ENCODE results near the gene ABHD14A.

The ABHD14A gene

DNA sequence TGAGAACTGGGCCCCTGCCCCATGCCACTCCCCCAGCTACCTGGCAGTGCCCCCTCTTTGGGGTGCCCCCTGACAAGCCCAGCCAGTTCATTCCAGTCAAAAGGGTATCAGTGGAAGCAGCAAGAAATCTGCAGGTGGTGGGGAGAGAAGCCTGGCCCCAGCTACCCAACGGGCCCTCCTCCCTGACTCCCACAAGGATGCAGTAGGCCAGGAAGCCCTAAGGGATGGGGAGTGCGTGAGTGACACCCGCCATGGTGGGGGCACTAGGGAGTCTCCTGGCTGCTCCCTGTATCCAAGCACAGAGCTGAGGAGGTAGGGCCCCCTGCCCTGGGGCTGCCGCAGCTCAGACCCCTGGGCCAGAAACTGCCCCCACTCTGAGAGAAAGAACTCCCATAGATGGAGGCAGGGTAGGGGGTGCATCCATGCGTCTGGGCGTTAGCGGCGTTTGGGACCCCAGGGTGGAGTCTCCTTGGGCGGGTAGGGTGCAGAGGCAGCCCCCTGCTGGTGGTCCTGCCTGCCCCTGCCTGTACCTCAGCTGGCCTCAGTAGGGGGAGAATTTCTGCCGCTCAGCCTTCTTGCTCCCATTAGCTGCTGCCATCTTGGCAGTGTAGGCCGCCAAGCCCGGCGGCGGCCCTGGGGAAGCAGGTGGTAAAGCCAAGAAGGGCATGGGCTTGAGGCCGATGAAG lies 17.2 kb upstream of the ABHD14A start:
- DNase-seq: no peak

- no peak for DNase-seq
Measured at GRCh38 chr3:51958603-51959521, 16.0 kb upstream of the ABHD14A start.

GRCh38 chr3:51959651-51960050 lies 15.2 kb upstream of the ABHD14A start:
- no peak for DNase-seq

DNA sequence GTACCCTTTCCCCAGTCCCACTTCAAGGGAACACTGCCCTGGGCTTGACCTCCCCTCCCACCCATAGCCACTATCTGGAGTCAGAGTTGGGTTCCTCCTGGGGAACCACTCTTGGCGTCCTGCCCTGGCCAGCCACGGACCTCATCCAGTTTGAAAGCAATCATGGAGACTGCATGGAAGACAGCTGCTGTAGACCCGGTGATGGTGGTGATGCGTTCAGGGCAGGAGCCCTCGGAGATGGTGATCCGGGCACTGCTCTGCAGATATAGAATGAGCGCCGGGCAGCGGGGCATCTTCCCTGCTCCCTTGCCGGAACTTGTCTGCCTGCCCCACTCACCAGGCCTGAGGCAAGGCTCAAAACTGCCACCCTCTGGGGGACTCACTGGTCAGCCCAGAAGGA lies 14.5 kb upstream of the ABHD14A start:
- no peak for DNase-seq

DNA sequence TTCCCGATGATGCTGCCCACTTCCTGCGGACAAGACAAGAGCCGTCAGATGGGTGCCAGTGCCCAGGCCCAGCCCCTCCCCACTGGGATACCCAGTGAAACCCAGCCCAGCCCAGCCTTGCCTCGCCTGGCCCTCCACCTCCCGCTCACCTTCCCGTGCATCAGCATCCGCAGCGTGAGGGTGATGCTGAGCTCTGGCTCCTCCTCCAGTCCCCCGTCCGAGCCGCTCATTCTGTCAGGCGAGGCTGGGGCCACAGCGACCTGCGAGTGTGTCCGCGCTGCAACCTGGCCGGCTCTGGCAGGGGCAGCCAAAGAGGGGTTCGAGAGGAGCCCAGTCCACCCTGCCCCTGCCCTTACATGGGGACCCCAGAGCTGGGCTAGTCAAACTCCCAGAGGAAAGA lies 13.9 kb upstream of the ABHD14A start:
- no peak for DNase-seq

GRCh38 chr3:51961602-51962569 lies 13.0 kb upstream of the ABHD14A start:
- DNase-seq: no peak

DNA sequence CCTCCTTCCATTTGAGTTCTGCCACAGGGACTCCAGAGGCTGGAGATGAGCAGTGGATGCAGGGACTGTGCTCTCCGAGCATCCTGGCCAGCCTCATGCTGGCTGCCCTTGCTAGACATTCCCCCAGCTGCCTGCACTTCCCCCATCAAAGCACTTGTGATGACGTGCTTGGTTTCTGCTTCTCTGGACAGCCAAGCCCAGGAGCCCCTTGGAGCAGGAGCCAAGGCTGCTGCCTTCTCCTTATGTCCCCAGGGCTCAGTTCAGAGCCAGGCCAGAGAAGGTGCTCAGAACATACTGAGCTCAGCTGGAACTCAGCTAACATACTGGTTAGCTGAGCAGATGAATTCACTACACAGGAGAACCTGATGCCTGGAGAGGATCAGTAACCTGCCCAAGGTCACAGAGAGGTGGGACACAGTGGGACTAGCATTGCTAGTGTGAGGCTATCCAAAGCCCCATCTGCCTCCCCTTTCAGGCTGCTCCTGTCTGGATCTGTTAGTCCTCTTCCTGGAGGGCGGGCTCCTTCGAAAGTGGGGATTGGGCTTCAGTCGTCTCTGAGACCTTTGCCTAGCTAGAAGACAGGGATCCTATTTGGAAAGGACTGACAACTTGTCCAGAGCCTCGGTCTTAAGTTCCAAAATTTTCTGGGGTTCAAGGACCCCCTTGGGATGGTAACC lies 11.9 kb upstream of the ABHD14A start:
- DNase-seq: no peak

DNA sequence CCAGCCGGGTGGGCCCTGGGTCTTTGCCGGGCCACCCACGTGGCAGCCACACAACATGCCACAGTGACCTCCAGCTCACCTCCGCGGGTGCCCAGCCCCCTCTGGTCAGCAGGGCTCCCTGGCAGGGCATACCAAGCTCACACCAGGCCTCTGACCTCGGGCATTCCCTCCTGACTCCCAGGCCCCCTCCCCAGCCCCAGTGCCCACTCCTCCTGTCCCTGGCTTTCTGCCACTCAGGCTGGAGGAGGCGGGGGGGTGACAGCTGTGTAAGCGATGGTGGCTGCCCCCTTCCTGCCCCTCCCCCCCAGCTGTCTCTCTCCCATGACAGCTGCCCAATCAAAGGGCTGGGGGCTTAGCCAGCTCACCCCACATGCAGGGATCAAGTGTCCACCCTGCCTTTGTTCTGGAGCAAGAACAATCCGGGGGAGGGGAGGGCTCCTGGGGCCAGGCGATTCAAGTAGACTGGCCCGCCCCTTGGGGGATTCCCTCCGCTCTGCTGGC lies 10.9 kb upstream of the ABHD14A start:
- no peak for DNase-seq

DNA sequence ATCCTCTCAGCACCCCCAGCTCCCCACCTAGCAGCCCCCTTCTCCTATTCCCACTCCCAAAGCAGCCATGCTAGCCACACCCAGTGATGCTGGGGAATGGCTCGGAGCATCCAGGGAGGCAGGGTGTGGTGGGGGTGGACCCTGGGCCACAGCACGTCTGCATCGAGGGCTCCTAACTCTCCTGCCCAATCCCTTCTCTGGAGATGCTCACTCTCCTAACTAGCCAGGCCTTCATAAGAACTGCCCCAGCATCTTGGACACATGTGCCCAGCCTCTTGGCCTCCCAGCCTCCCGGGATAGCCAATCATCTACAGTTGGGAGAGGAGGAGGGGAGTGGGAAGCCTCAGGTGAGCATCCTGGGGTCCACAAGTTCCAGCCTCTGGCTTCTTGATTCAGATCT lies 10.3 kb upstream of the ABHD14A start:
- no peak for DNase-seq

DNA sequence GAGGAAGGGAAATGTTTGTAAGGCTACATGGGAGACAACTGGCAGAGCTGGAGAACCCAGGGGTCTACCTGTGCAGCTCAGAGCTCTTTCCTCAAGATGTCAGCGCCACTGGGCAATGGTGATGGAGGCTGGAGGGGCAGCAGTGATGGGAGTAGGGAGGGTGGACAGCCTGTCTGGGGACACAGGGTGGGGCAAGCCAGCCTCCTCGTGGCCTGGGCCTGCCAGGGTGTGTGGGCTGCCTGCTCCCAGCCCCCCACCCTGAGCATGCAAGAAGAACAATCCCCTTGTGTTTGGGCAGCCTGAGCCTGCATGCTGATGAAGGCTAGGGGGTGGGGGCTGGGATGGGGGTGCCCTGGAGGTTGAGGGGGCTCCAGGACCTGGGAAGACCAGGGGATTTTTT lies 8.8 kb upstream of the ABHD14A start:
- DNase-seq: no peak

- no peak for DNase-seq
Measured at GRCh38 chr3:51966486-51966885, 8.4 kb upstream of the ABHD14A start.

GRCh38 chr3:51966922-51967383 lies 7.9 kb upstream of the ABHD14A start:
- no peak for DNase-seq

DNA sequence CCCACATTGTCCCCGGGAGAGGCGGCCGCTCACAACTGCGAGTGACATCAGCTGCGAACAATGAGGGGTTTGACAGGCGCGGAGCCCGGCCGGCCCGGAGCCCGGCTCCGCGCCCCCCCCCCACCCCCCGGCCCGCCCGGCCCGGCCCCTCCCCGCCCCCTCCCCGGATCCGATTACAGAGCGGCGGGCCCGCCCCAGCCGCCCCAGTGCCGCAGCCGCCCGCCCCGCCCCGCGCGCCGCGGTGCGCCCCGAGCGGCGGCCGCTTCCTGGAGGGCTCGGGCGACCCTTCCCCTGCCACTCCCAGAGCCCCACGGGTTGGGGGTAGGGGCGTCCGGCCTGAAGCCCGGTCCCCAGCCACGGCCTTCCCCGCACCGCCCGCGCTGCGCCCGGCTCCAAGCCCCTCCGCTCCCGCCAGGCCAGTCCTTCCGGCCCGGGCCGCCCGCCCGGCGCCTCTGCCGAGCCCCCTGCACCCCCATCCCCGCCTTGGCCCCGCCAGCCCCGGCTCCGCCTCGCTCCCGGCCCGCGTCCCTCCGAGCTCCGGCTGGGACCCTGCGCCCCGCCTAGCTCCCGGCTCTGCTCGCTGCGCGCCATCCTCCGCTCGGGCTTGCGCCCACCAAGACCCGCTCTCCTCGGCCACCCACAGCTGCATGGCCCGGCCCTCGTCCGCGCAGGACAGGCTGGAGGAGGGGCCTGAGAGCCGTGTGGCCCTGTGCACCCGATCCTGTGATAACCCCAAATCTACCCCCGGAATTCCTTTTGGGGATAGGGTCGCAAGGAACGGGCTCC lies 7.3 kb upstream of the ABHD14A start, which contains the start of gene PCBP4:
TSS of gene PCBP4 (minus strand) at position 71 of the 786 bp plus-strand sequence. CDS start 6,214 bp downstream, outside the sequence.
- DNase-seq: no peak

GRCh38 chr3:51968170-51968775 lies 6.6 kb upstream of the ABHD14A start:
- DNase-seq: no peak

DNA sequence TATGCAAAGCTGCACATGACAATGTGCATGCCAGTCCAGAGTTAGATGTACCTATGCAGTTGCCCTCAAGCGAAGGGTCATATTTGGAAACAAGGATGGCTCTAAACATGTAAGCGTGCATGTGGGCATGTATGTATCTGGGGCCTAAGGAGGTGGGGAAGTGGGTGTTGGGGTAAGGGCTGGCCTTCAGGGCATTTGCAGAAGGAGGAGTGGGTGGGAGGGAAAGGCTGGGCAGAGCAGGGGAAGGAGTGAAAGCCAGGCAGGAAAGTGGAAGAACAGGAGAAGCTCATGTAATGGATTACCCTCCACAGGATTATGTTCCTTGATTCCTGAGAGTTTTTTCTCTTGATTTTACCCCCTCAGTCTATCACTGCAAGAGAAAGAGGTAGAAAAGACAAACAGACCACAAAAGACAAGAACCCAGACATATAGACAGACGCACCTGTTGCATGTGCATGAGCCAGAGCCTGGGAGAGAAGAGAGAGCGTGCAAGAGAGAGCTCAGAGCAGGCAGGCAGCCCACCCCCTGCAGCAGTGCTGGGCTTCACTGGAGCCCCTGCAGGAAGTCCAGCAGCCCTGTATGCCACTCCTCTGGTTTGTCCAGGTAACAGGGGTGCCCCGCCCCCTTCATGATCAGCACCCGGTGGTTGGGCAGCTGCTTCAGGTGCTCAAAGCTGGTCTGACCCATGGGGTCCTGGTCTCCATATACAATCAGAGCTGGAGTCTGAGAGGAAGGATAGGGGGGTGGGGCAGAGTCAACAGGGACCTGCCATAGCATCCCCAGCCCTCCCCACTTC lies 5.8 kb upstream of the ABHD14A start:
- no peak for DNase-seq

DNA sequence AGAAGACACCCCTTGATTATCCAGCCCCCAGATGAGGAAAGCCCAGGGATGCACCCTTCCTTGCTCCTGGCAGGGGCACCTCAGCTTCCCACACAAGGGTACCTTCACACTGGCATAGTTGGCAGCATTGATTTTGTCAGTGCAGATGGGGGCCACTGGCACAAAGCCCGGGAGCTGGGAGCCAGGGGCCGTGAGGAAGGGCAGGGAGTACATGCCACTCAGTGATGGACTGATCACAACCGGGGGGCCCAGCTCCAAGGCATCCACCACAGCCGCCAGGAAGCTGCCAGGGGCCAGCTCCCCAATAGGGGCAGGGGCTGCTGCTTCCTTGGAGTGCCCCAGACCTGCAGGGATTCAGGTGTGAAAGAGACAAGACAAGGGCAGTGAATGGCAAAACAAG lies 5.0 kb upstream of the ABHD14A start:
- DNase-seq: no peak

DNA sequence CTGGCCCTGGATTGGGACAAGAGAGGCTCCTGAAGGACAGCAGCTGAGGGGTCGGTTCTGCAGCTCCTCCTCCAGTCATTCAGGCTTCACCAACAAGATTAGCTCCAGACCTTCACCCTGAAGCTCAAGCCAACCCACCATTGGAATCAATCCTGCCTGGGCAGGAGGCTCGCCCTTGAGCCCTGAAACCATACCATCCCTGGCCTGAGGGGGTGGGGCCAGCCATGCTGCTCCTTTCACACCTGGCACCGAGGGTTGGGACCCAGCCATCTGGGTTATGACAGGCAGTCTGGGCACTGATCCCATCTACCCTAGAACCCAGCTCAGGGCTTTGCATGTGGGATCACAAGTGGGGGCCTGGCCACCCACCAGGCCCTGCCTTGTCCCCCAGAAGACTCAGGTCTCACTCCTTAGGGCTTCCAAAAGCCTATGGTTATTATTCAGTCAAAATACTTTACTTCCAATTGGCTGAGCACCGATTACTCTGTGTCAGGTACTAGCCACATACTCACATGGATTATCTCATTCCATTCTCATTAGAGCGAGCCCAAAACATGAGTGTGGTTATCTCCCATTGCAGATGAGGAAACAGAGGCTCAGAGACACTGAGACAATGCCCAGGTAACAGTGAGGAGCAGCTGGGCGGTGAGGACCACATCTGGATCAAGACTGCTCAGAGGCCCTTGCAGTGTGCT lies 4.1 kb upstream of the ABHD14A start:
- no peak for DNase-seq

- no peak for DNase-seq
Measured at GRCh38 chr3:51971350-51971749, 3.5 kb upstream of the ABHD14A start.

DNA sequence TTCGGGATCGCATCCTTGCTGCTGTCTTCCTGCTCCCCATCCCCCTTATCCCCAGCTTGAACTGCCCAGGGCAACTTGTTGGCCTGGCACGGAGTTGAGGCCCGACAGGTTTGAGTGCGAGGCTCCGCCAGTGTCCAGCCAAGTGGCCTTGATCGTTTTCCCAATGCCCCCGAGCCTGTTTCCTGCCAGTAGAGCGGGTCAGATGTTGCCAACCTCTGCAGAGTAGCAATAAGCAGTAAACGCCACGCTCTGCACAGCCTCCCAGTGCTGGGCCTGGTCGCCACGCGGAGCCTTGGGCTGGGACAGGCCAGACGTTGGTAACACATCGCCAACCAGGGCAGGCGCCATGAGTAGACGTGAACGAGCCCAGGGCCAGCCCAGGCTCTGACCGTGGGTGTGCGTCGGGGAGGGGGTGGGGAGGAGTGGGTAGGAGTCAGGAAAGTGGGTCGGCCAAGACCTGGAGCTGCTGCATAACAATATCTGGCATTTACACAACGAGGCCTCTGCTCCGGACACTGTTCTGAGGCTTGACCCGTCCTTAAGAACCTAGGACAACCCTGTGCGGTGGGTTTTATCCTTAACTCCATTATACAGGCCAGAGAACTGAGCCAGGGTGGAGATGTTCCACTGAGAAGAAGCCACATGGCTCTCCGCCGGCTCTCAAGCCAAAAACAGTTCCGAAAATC lies 444 bp upstream of the ABHD14A start:
- DNase-seq: no peak

All from activated CD4-positive, alpha-beta T cell treated with anti-CD3 and anti-CD28 coated beads for 1 hour (primary cell).